Measurements from ENCODE around the gene BACE2.
"Not testable (repeated sequence)": the region's sequence is repeated elsewhere in the genome, so short reads cannot be mapped to it uniquely, and the experiment has no call there.

Gene BACE2

GRCh38 chr21:41242238-41242829 is 74.4 kb downstream of the BACE2 start:
- no peak for DNase-seq

- DNase-seq = no peak
These were observed 75.1 kb downstream of the BACE2 start for GRCh38 chr21:41243107-41243506.

DNA sequence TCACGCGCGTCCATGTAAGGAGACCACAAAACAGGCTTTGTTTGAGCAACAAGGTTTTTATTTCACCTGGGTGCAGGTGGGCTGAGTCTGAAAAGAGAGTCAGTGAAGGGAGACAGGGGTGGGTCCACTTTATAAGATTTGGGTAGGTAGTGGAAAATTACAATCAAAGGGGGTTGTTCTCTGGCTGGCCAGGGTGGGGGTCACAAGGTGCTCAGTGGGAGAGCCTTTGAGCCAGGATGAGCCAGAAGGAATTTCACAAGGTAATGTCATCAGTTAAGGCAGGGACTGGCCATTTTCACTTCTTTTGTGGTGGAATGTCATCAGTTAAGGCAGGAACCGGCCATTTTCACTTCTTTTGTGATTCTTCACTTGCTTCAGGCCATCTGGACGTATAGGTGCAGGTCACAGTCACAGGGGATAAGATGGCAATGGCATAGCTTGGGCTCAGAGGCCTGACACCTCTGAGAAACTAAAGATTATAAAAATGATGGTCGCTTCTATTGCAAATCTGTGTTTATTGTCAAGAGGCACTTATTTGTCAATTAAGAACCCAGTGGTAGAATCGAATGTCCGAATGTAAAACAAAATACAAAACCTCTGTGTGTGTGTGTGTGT is 76.4 kb downstream of the BACE2 start:
- DNase-seq = not testable (repeated sequence)

GRCh38 chr21:41245509-41246135 is 77.7 kb downstream of the BACE2 start:
- no peak for DNase-seq

- no peak for DNase-seq
These were observed 78.8 kb downstream of the BACE2 start for GRCh38 chr21:41246808-41247207.

- DNase-seq = no peak
These were observed 79.9 kb downstream of the BACE2 start for GRCh38 chr21:41247561-41248545.

GRCh38 chr21:41249476-41249875 is 81.5 kb downstream of the BACE2 start:
- DNase-seq = no peak

DNA sequence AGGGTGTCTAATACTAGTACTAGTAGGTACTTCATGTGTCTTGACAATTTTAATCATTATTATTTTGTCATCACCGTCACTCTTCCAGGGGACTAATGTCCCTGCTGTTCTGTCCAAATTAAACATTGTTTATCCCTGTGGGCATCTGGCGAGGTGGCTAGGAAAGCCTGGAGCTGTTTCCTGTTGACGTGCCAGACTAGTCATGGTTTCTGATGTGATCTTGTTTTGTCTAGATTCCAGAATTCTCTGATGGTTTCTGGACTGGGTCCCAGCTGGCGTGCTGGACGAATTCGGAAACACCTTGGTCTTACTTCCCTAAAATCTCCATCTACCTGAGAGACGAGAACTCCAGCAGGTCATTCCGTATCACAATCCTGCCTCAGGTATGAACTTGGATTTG is 82.6 kb downstream of the BACE2 start:
- DNase-seq = no peak

DNA sequence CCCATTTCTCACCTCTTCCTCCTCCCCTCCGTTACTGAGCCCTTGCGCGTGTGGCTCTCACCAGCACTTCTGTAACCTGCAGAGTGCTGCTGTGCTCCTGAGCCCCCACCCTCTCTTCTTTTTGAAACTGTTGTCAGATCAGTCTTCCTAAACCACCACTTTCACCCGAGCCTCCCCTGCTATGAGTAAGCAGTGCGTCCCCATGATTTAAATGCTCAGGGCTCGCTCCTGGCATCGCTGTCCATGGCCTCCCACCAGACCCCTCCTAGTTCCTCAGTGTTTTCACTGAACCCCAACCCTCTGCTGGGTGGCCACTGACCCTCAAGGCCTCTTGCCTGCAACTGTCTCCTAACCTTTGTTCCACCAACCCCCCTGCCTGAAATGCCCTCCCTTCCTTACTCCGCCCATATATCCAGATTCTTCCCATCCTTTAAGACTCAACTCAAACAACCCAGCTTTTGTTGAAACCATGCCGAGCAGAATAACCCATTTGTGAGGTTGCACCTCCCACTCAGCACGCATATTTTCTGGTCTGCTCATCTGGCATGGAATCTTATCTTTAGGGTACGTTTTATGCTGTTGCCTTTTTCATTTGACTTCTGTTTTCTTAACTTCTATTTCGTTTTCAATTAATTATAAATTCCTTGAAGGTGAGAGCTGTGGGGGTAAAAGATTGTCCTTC is 84.1 kb downstream of the BACE2 start:
- DNase-seq = no peak

DNA sequence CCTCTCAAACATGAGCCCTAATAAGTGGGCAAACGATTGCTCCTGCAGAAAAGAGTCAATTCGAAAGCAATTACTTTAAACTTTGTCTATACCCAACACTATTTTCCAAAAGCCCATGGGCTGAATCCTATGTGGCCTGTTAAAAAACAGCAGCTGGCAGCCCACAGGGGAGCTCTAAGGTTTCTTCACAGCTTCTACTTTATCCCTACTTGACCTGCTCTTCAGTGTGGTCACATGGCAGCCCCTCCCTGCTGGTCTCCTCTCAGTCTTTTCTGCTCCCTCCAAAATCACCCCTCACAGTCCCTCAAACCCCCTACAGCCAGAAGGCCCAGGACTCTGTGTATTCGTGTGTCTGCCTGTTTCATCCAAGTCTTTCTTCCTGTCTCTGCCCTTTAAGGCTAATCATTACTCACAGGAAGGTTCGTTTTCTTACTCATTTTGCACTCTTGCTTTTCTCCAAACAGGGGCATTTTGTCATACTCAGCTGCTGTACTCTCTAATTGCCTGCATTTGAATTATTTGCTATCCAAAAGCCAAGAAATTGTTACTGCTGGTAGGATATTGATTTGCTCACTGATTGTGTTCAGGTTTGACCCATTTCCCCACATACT is 86.2 kb downstream of the BACE2 start:
- no peak for DNase-seq

- DNase-seq = no peak
These were observed 87.2 kb downstream of the BACE2 start for GRCh38 chr21:41255190-41255589.

GRCh38 chr21:41256231-41256630 is 88.3 kb downstream of the BACE2 start:
- DNase-seq = not testable (repeated sequence)

DNA sequence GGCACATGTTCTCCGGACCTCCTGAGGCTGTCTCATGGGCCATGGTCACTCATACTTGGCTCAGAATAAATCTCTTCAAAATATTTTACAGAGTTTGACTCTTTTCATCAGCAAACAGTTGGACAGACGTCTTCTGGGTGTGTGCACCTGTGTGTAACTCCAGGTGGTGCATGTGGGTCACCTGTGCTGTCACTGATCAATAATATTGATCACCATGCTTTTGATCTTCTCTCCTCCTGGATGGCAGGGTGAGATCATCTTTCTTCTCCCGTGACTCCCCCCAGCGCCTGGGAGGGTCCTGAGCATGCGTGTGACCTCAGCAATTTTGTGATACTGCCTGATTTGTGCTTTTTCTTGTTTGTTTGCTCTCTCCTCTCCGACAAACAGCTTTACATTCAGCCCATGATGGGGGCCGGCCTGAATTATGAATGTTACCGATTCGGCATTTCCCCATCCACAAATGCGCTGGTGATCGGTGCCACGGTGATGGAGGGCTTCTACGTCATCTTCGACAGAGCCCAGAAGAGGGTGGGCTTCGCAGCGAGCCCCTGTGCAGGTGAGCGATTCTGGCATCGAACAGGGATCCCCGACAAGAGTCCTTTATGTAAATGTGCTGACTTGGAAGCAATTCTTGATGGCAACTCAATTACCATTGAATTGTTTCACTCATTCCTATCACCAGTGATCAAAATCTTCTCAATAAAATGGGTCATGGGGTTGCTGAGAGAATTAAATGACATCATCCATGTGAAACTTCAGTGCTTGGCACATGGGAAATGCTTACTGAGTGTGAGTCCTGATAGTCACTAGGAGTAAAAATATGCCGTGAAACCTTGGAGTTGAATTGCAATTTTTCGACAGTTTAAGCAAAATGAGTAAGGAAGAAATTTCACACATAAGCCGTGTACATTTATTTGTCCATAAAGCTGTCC is 89.1 kb downstream of the BACE2 start:
- no peak for DNase-seq

DNA sequence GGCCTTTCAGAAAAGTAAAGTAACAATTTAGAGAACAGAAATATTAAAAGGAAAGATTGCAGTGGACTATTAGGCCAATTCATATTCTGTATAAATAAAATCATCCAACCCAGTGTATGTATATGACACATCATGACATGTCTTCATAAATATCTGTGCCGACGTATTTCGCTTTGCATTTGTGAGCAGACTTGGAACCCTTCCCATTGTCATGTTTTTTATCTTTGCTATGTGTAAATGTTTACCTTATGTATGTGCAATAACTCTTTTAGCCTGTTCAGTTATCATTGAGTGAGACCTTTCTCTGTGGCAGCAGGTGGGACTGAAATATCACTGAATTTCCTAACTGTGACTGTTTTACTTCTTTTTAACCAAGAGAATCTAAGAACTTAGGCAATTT is 90.7 kb downstream of the BACE2 start:
- no peak for DNase-seq

DNA sequence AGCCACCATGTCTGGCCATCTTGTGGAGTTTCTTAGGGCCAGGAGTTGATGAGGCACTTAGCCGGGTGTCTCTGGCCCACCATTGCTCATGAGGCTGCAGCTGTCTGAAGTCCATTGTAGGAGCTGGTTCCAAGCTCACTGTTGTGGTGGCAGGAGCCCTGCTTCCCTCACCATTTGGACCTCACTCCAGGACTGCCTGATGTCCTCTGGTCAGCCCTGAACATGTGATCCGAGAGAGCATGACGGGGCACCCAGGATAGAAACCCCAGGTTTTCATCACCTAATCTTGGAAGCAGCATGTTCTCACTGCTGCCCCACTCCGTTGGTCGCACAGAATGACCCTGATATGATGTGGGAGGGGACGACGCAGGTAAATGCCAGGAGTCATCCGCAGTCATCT is 92.5 kb downstream of the BACE2 start:
- no peak for DNase-seq

DNA sequence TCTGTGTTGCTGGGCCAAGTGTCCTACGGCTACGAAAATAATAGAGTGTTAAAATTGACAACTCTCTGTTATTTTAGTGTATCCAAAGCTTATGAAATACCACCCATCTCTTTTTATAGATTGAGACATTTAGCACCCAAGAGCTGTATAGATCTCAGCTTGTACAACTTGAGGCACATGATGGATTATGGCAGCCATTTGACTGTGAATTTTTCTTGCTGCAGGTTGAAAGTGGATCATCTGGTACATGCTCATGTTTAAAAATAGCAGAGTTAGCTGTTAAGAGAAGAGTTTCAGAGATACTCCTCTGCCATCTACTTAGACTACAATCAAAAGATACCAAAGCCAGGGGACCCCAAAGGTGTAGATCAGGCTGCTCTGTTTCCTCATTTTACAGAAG is 99.4 kb downstream of the BACE2 start:
- no peak for DNase-seq

GRCh38 chr21:41269535-41269934 is 101.6 kb downstream of the BACE2 start:
- no peak for DNase-seq

DNA sequence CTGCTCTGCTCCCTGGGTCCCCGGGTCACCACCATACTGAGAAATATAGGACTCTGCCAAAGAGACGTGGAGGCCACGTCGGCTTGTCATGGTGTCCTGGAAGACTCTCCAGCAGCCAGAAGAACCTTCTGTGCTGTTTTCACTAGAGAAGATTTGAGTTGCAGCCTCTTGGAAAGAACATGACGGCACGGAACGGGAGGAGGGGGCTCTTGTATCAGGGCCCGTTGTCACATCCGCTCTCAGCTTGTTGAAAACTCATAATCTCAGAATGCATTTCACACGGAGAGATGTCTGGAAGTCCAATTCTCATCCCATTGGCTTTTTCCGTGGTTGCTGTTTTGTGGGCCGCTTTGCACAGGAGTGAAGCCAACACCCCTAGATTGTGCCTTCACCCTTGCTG is 109.2 kb downstream of the BACE2 start:
- DNase-seq = no peak

GRCh38 chr21:41277846-41278245 is 109.9 kb downstream of the BACE2 start:
- no peak for DNase-seq

- no peak for DNase-seq
These were observed 112.4 kb downstream of the BACE2 start for GRCh38 chr21:41280115-41280919.
